ENCODE data around the gene KDM5C.

Gene KDM5C

DNA sequence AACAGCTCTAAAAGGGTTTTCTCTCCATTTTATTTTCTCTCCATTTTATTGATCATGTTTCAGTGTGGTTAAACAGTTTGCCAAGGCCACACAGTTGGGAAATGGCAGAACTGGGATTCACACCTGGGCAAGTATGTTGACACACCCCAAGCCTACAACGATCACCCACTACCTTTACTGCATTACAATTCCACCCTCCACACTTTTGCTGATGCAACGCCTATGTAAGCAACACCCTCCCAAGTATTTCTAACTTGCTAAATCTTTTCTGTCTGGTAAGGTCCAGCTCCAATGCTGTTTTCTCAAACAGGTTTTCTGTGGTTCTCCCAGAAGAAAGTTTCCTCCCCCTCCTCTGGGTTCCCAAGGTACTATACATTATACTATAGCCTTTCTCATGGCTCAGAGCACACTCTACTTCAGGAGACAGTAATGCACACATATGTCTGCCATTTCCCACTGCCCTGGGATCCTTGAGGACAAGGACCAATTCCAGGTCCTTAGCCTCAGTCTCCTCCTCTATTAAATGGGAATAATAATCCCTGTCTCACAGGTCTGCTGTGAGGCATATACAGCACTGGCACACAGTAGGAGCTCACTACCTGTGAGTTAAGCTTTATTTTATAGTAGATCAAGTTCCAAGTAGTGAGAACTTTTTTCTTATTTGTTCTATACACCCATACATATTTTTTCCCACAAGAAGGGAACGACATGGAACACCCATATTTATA, 28.4 kb upstream of the KDM5C start:
- Histone ChIP-seq H3K4me3 (no peak overlapping the region), H3K27ac (no peak overlapping the region)

DNA sequence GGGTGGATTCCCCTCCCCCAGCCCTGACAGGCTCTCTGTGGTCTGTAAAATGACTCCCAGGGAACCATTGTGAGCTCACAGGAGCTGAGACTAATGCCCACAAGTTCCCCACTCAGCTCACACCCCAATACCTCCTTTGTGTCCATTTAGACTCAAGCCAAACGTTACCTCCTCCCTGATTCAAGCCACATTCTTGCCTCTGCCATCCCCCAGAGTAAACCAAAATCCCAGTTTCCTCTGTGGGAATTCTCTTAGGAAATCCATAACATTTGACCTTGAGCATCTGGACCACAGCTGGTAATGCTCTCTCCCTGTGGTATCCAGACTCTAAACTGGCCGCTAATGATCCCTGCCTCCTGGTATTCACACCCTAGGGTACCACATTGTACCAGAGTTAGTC, 26.3 kb upstream of the KDM5C start:
- Histone ChIP-seq H3K27ac (no peak overlapping the region), H3K4me3 (no peak overlapping the region)

DNA sequence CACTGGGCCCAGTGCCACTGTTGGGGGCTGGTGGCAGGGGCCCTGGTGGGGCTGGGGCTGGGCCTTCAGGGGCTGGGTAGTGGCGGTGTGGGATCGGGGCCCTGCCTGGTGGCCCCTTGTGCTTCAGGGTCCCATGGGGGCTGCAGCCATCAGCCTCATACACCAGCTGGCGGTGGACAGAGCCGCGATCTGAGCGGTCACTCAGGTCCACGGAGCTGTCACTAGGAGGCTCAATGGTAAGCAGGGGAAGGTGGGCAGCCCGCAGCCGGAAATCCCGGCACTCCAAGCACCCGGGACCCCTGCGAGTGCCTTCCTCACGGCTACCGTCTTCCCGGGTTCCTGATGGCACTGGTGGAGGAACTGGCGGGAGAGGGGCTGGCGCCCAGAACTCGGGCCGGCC, 25.5 kb upstream of the KDM5C start:
- Histone ChIP-seq H3K27ac (no peak overlapping the region), H3K4me3 (no peak overlapping the region)

DNA sequence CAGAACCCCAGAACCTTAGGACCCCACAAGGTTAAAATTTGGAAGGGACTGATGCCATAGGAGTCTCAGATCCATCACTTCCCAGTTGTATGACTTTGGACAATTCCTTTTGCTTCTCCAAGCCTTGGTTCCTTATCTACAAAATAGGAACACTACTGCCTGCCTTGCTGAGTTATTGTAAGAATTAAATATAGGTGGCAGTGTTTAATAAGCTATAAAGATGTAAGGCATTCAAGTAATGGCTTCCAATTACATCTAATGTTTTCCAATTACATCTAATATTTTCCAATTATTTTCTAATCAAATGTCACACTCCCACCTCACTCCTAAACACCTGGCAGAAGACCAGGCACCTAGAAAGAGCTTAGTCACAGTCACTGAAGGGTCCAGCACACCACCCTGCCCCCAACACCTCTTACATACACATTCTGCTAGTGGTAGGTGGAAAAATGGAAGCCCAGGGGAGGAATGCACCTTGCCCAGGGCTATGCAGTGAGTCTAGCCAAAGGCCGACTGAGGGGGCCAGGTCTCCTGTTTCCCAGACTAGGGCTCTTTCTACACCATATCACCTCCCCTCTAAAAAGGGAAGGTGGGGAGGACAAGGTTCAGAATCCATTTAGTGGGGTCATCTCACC, 24.5 kb upstream of the KDM5C start:
- Histone ChIP-seq H3K27ac (no peak overlapping the region), H3K4me3 (no peak overlapping the region)

DNA sequence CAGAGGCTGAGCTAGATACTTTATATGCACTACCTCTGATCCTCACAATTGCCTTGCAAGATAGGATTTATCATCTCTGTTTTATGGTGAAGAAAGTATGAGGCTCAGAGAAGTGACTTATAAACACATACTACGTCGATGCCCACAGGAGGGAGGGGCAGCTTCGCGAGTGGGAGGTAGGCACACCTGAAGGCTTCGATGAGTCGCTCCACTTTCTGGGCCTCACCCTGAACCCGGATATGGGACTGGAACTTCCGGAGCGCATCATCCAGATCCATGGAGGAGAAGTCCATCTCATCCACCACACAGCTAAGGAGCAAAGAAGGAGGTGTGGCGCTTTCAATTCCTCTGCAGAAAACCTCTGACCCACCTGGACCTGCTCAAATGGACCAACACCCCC, 22.9 kb upstream of the KDM5C start:
- H3K27ac ChIP-seq = no peak overlapping the region
- H3K4me3 ChIP-seq = no peak overlapping the region

DNA sequence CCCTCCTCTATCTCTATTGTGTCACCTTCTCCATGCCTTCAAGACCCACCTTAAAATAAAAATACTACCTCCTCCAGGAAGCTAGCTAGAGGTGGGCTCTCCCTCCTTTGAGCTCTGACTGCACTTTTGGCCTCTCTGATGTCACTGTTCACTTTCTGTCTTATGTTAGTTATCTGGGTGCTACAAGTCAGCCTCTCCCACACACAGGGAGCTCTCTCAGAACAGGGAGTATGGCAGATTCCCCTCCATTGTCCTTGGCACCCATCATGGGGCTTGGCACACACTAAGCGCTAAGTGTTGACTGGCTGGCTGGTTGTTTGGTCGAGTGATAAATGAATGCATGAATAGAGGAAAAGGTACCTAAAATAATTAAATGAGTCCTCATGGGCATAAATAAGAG, 21.2 kb upstream of the KDM5C start:
- no peak overlapping the region for H3K27ac ChIP-seq
- no peak overlapping the region for H3K4me3 ChIP-seq

DNA sequence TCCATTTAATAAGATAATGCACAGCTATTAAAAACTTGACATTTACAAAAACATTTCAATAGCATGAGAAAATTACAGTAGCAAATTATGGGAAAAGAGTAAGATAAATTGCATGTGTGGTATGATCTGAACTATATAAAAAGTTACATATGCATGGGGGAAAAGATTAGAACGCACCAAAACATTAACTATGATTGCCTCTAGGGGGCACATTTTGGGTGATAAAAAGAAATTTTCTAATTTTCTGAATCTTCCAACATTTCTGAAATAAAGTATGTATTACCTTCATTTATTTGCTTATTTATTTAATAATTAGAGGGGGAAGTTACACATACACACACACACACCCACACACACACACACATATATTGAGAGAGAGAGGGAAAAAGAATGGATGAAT, 19.6 kb upstream of the KDM5C start:
- H3K27ac ChIP-seq = no peak overlapping the region

DNA sequence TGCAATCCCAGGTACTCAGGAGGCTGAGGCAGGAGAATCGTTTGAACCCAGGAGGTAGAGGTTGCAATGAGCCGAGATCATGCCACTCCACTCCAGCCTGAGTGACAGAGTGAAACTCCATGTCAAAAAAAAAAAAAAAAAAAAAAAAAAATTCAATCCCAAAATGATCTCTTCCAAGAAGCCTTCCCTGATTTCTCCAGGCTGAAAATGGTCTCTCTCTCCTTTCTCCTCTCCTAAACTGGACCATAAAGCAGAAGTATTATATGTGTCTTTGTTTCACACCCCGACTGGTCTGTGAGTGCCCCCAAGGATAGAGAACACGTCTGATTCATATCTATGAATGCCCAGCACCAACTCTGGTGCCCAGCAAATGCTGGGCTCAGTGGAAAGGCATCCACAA, 17.3 kb upstream of the KDM5C start:
- no peak overlapping the region for H3K27ac ChIP-seq
- no peak overlapping the region for H3K4me3 ChIP-seq

More for the DNA sequence above, 19.6 kb upstream of the KDM5C start:
- H3K4me3 ChIP-seq = no peak overlapping the region

DNA sequence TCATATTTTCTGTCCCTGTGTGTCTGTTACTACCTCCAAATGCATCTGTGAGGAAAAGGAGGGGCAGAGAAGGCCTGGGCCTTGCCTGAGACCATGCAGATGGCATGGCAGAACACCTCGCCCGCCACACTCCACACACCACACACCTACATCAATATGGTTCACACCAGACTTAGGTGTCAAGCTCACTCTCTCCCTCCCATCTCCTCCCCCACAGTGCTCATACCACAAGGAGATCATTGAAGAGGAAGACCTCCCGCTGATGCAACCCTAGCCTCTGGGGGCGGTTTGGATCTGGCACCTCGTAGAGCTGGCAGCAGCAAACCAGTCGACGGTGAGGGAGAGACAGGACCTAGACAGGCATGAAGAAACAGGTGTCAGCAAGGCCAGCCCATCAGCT, 16.6 kb upstream of the KDM5C start:
- H3K27ac ChIP-seq = no peak overlapping the region
- no peak overlapping the region for H3K4me3 ChIP-seq

DNA sequence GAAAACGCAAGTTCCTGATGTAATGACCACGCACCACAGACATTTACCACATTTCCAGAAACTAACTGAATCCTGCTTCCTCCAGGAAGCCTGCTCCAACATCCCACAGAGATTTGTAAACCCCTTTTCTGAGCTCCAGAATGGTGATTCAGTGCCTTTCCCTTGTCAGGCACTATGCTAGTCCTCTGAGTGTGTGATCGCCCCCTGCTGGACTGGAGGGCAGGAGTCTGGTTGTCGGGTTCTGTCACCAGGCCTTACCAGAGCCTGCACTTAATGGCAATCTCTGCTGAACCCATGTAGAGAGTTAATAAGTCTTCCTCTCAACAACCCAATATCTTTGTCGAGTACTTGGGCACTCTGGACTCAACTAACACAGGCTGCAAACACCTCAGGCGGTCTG, 14.5 kb upstream of the KDM5C start:
- no peak overlapping the region for H3K27ac ChIP-seq
- no peak overlapping the region for H3K4me3 ChIP-seq

DNA sequence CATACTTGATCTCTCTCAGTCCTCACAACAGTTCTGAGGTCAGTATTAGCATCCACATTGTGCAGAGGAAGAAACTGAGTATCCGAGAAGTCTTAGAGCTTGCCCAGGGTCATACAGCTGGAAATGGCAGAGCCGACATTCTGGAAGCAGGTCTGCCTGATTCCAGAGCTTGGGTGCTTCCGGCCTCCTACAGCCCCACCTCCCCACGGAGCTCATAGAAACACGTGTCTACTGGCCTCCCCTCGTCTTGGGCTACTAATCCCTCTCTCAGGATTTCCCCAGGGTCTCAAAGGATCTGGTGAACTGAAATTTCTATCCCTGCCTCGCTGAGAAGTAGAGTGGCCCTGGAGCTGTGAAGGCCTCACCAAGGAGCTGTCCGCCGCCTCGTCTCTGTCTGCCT, 12.0 kb upstream of the KDM5C start:
- Histone ChIP-seq H3K4me3 (no peak overlapping the region), H3K27ac (no peak overlapping the region)

DNA sequence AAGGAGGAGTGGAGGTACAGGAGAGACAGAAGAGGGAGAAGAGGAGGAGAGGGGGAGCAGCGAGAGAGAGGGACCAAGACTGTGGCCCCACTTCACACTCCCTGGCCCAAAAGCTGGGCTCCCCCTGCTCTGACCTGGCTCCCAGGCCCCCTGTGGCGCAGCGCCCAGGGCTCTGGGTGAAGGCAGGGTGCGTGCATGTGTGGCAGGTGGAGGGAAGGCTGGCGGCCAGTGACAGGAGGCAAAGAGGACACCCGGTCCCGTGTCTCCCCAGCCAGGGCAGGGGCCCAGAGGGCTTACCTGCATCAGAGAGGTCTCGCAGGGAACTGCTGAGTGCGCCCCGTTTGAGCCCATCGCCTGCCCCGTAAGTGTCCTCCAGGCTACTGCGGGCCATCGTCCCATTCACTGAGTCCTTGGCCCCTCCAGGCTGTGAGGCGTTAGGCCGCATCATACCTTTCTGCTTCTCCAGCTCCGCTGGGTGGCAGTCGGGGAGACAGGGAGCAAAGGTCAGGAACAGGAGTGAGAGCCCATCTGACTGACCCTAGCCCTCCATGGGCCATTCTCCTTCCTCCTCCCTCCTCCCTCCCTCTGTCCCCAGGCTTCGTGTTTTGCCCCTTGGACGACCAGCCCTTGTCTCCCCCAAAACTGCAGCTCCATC, 11.1 kb upstream of the KDM5C start:
- Histone ChIP-seq H3K4me3 (no peak overlapping the region), H3K27ac (no peak overlapping the region)

DNA sequence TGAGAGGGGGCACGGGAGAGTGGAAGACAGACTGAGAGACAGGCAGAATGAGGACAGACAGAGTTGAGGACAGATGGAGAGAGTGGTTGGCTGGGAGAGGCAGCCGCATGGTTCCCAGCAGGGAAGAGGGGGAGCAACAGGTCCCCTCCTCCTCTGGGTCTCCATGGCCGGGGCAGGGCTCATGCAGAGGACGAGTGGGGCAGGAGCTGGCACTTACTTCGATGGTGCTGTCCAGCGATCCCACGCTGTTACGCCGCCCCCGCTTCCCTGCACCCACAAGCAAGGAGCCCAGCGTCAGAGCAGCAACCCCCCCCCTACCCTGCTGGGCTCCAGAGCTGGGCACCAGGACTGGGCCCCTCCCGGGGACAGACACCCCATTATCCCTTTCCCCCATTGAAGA, 10.6 kb upstream of the KDM5C start:
- Histone ChIP-seq H3K27ac (no peak overlapping the region), H3K4me3 (no peak overlapping the region)

DNA sequence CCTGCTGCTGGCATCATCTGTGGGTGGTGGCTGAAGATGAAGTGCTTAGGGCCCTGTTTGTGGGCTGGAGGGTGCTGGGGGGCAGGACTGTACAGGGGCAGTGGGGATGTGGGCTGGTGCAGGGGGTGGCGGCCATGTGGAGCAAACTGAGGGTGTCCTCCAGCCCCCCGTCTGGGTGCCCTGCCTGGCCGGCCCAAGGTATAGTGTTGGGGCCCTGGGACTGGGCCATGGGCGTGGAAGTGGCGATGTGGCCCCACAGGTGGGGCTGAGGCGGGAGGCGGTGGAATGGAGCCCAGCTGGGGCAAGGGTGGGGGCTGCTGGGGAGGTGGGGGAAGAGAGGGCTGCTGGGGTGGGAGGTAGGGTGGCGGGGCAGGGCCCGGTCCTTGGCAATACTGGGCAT, 9.5 kb upstream of the KDM5C start:
- no peak overlapping the region for H3K27ac ChIP-seq
- no peak overlapping the region for H3K4me3 ChIP-seq

DNA sequence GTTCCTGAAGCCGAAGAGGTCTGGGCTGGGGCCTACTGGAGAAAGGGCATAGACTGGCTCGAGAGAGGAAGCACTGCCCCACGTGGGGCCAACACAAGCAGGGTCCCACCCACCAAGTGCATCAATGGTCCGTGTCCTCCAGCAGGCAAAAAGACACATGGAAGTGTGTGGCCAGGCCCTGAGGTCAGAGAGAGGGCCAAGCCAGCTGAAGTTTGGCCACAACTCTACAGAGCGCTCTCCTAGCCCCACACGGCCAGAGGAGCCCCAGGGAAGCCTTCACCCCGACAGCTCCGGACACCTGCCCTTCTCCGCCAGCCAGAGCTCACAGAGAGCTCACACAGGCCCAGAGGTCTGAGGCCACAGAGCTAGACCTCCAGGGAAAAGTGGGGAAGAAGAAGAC, 8.5 kb upstream of the KDM5C start:
- no peak overlapping the region for H3K27ac ChIP-seq
- H3K4me3 ChIP-seq = no peak overlapping the region

DNA sequence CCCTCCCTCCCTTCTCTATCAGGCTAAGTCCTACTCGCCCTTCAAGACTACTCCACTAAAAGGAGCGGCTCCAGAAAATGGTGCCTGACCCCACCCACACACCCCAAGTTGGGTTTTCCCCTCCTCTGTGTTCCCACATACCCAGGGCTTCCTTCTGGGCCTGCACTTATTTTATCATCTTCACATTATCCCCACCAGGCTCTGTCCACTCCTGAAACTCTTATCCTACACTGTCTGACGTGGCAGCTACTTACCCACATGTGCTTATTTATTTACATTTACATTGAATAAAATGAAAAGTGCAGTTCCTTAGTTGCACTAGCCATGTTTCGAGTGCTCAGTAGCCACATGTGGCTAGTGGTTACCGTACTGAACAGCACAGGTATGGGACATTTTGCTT, 5.1 kb upstream of the KDM5C start:
- no peak overlapping the region for H3K27ac ChIP-seq
- H3K4me3 ChIP-seq = no peak overlapping the region

DNA sequence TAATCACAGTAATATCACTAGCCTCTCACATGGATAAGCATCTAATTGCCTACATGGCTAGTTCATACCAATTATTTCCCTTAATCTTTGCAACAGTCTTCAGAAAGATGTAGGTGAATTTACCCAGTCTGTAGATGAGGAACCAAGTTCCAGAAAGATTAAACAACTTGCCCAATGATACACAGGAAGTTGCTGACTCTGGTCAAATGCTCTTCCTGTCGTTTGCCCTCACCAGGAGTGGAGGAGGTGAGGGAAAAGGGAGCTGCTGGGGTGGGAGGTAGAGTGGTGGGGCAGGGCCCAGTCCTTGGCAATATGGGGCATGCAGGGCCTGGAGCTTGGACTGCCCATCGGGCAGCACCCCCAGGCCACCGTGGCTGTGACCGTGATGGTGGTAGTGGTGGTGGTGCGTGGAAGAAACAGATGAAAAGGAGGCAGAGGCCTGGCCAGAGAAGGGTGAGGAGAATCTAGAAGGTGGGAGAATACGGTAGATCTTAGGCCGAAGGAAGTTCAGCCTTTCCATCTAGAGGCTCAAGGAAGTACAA, 2.3 kb upstream of the KDM5C start:
- H3K4me3 ChIP-seq = no peak overlapping the region
- H3K27ac ChIP-seq = no peak overlapping the region

DNA sequence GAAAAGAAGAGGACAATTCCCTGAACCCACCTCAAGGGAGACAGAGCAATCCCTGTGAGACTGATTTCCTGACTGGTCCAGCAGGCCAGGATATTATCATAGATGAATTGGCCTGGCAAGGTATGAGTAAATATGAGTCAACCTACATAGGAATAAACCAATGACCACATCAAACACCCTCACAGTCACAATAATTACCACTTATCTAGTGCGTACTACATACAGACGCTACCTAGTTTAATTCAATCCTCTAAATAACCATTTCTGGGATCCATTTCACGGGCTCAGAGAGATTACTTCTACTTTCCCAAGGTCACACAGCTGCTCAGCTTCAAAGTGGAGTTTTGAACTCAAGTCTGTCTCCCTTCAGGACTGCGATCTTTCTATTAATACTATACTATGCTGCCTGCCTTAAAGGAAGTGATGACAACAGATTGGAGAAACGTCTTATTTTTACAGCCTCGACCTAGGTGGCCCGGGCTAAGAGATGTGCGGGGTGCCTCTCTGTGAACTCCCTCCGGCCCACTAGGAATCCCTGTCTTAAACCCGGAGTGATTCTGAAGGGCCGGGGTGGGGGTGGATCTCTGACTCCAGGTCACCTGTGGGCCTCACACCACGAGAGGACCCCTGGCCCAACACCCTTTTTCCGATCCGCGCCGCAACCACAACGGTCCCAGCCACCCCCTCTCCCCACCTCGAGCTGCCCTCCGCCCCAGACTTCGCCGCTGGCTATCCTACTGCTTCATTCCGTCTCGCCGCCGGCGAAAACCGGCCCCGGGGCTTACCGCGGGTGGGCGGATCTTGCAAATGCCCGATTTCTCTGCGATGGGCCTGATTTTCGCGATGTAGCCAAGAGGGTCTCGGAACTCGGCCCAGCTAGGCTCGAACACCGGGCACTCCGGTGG, 800 bp downstream of the KDM5C start:
- peak overlapping the region; percentile 76 to 99 (median 95) for H3K27ac ChIP-seq
- H3K4me3 ChIP-seq = peak overlapping the region; percentile 70 to 92 (median 79)

DNA sequence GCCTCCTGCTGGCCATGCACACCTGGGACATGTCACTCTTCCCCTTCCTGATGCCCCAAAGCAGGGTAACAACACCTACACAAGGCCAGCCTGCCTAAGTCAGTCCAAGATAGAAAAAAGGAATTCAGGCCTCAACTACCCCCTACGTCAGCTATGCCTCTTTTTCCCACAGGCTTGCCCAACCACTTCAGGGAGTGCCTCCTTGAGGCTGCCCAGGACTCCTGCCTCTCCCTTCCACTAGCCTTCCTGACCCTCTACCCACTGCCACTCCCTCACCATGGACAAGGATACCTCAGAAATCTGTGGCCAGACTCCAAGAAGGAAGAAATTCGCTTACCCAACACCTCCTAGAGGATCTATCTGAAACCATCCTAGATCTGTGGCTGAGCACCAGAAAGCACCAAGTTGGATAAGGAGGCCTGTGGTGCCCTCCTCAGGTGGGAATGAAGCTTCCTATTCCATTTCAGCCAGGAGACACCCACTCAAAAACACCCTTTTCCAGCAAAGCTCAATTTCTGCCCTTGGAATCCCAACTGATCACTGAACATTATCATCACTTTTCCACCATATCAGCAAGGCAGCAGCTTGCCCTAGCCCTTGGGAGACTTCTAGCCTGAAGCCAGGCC, 1.8 kb downstream of the KDM5C start:
- peak overlapping the region; percentile 70 to 92 (median 79) for H3K4me3 ChIP-seq
- peak overlapping the region in 11 of 21 experiments; percentile 3 to 99 (median 92) for H3K27ac ChIP-seq

Measured in skin epidermis (tissue), 12 donors.